ENCODE results near the gene CSTPP1.

DNA sequence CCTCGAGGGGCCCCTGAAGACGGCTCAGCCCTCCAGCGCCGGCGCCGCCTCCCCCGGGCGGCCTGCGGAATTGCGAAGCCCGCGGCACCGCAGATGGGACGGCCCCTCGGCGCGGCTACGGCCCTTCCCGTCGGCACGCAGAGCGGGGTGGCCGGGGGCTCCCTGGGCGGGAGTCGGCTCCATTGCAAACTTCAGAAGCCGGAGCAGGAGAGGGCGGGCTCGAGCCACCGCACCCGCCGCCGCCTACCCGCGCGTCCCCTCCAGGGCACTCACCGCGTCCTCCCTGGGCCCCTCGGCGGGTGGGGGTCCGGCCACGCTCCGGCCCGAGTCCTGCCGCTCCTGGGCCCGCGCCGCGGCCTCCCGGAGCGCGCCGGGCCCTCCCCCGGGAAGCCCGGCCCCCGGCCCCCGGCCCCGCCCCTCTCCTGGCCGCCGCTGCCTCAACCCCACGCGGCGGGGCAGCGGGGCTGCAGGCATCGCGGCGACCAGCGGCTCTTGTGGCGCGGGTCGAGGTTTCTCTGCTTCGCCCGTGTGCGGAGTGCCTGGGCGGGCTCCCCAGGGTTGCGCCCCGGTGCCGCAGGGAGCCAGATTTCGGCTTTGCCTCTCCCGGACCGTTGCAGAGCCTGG, 249.6 kb downstream of the CSTPP1 start, which contains the start of gene PACSIN3:
- TF ChIP-seq, protein P1, sequence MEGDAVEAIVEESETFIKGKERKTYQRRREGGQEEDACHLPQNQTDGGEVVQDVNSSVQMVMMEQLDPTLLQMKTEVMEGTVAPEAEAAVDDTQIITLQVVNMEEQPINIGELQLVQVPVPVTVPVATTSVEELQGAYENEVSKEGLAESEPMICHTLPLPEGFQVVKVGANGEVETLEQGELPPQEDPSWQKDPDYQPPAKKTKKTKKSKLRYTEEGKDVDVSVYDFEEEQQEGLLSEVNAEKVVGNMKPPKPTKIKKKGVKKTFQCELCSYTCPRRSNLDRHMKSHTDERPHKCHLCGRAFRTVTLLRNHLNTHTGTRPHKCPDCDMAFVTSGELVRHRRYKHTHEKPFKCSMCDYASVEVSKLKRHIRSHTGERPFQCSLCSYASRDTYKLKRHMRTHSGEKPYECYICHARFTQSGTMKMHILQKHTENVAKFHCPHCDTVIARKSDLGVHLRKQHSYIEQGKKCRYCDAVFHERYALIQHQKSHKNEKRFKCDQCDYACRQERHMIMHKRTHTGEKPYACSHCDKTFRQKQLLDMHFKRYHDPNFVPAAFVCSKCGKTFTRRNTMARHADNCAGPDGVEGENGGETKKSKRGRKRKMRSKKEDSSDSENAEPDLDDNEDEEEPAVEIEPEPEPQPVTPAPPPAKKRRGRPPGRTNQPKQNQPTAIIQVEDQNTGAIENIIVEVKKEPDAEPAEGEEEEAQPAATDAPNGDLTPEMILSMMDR (IDR thresholded peaks at IDR 0.05), result peak in 3 of 6 experiments; percentile 18 to 36 (median 21)
- no peak for TF ChIP-seq POLR2A (IDR thresholded peaks at IDR 0.05)

Data from Peyer's patch (tissue), 4 donors.